Occipital lobe (tissue), 2 donors: ENCODE measurements around the gene TMC1. TPM values are rescaled to one million over a fixed set of nuclear protein-coding genes. Genes with fewer than 3 reads are reported as not detected.
"Not testable (repeated sequence)": the region's sequence is repeated elsewhere in the genome, so short reads cannot be mapped to it uniquely, and the experiment has no call there.

Experiments
- DNase-seq: peaks from one replicate; lab custom pipeline; 2025; lab: John Stamatoyannopoulos, UW
- total RNA-seq: library from RNA; depleted of rRNA; stranded (reverse); fragments of >200 nt; gene quantifications from one replicate; pipeline ENCODE4 v1.2.3, GENCODE V29; 2014

Gene TMC1
- total RNA-seq, 1 donor from 2014 or later, result 0.78 TPM

DNA sequence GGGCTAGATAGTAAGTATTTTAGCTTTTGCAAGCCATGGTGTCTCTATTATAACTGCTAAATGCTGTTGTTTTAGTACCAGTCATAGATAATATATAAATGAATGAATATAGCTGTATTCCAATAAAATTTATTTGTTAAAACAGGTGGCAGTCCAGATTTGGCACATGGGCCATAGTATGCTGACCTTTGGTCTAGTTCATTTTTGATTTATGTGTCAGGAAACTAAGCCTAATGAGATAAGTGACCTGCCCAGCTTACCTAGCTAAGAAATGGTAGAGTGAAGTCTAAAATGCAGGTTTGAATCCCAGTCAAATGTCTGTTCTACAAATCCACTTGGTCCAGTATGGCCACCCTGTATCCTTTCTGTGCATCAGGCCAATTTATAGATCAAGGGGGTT is 292.1 kb downstream of the TMC1 start:
- DNase-seq, result no peak

DNA sequence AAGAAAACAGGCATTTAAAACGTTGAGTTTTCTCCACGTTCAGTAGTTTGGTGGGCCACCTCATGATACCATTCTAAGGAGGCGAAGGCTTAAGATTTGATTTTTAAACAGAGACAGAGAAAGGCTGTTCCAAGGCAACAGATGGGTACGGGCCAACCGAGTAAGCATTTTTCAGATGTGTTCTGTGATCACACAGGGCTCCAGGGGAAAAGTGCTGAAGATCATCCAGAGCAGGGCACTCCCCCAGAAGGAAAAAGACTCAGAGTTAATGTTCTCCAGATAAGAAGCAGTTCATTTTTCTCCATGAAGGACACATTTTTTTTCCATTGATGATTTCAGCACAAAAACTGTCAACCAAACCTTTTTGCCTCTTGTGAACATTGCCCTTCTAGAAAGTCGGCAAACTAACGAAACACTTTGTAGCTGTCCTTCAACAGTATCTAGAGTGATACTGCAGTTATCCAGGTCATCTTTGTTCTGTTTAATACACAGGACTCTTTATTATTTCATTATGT is 292.7 kb downstream of the TMC1 start:
- DNase-seq, result no peak

DNA sequence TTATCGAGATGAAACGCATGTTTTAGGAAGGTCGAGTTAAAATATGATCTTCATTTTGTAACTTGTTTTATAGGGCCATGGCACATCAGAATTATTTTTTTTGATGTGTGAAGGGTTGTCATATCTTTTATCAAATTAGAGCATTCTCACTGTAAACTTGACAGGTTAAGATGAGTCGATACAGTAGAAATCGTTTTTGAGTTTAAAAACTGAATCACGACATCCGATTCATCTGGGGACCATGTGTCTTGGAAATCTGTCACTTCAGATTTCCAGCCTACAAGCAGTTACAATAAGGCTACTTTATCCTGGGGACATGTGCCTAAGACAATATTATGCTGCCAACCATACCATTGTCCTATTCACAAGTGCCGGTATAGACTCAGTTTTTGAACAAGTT is 295.3 kb downstream of the TMC1 start:
- no peak for DNase-seq

DNA sequence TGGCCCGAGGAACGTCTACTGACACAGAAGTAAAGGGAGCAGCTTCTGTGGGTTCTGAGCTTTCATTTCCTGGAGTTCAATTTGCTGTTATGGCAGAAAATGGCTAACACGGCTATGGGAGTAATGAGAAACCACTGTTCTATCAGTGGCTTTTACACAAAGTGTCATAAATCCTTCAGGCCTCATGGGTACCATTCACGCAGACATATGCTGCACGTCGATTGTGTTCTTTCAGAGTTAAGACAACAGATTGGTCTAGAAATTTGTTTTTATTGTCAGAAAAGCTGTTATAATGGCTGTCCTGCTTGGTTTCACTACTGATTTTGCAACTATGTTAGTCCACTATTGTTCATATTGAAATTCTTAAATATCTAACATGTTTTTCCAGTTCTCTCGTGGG is 296.0 kb downstream of the TMC1 start:
- no peak for DNase-seq

DNA sequence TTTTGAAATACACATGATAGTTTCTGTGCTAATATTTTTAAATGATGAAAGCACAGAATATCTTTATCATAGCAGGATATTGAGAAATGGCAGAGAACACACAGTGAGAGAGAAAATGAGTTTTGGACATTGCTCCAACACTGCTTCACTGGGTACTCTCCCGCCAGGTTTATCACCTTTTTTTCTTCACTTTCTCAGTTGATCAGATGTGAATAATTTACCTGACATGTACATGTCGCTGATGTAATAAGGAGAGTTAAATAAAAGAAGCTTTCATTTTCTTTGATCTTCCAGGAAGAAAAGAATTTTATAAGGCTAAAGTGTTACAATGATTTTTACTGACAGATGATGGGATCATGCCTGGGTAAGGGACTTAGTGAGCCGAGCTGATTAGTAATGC is 297.0 kb downstream of the TMC1 start:
- DNase-seq, result no peak

DNA sequence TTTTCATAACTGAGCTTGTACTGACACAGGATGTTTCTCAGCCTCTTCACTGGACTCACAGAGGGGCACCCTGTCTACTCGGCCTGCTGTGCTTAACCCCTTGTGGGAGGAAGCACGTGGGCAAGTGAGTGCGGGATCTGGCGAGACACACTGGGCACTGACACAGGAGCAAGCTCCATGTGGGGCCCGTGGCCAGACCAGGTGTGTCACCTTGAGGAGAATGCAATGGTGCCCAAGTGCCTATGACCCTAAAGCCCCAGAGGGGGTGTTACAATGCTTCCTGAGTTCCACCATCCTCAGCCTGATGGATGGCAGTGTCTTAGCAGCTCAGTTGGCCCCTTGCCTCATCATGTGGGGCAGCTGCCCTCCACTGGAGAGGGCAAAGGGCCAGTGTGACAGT is 302.6 kb downstream of the TMC1 start:
- no peak for DNase-seq

DNA sequence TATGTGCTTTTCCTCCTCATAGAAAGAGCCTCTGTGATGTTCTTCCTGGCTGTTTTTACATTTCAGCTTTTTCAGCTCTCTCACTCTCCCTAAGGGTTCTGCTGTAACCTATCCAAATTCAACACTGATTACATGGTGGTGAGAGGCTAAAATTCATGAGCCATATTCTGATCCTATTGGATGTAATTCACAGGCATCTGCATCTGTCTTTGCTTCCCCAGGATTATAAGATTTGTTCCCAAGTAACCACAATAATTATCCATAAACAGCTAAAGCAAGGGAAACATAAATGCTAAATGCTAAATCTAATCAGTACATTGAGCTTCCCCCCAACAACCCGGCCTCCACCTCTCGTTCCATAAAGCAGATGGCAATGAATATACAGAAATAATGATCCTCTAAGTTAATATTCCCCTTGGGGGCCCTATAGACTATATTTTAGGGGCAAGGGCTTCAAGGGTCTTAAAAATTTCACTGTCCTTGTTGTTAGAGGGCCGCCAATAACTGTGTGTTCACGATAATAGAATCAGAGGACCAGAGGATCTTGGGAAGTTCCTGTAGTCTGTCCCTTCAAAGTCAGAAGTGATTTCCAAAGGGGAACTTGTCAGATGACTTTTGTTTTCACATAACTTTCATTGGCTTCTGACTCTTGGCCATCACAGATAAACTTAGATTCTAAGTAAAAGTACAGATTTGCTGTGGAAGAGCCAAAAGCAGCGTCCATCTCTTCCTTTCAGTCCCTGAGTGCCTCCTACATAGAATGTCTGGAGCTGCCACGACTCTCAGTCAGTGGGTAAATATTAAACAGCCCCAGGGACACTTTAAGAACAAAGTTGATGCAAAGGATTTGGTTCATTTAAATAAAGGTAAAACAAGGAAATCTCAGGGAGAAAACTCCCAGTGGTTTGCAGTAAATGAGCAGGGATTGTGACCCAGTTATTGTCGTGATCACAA is 305.9 kb downstream of the TMC1 start:
- no peak for DNase-seq

DNA sequence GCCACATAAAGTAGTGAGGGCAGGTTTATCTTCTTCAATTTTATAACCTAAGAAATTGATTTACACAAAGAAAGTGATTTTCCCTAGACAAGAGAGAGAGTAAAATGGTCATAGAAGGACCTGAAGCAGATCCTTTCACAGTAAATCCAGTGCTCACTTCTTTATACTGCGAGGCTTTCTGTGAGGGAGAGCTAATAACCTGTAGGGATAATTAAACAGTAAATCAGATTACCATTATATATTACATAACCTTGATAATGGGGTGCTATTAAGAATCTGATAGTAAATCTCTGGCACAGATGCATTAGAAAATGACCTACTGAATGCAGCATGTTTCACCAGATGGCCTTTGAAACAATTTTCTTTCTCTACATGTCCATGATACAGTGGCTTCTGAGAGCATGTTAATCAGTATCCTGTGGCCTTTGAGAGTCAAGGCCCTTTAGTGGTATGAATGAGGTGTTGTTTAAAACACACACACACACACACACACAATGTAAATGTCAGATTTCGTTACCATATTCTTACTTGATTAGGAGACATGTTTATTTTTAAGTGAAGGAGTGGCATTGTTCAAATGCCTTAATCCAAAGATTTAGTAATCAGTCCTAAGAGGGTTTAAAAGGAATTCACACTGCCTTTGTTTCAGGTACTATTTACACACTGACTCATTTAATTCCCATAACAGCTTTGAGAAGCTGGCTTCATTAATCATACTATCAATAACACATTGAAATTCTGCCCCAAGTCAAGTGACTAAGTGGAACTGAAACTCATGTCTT is 306.7 kb downstream of the TMC1 start:
- no peak for DNase-seq

DNA sequence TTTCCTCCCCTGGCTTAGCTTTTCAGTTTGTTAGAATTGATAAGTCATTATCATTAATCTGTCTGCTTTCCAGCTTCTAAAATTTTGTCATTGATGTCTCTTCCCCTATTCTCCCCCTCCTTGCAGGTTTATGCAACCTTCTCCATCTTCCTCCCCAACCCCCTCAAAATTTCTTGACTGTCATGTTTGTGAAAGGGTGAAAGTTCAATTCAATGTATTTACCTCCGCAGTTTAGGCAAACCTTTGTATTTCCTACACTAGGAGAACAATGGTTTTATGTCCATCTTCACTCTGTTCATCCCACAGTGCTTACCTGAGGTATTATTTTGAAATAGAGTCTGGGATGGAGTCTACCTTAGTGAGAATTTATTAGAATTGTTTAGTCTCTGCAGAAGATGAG is 313.6 kb downstream of the TMC1 start:
- no peak for DNase-seq

DNA sequence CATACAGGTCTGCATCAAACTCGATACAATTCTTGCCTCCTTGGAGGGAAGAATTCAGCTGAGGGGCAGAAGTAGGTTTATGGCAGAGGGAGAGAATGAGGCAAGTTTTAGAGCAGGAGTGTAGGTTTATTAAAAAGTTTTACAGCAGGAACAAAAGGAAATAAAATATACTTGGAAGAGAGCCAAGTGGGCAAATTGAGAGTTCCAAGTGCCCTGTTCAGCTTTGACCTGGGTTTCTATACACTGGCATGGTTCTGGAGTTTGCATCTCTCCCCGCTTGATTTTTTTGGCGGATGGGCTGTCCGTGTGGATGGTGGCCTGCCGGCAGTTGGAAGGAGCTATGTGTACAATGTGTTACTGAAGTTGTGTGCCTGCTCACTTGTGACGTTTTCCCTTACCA is 315.4 kb downstream of the TMC1 start:
- DNase-seq, result no peak

DNA sequence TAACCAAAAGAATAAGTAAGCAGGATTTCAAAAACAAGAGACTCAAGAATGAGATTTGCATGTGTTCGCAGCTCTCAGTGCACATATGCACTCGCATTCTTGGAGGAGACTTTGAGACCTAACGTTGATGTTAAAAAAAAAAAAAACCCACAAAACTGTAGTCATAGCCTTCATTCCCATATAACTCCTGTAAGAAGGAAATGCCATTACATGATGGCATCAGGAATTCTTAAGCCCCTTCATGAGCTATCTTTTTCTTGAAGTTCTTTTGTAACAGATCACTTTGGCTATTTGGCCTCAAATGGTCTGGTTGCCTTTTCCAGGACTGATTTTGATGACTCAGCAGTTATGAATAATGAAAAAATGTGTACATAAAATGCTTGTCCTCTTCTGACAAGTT is 317.7 kb downstream of the TMC1 start:
- no peak for DNase-seq

DNA sequence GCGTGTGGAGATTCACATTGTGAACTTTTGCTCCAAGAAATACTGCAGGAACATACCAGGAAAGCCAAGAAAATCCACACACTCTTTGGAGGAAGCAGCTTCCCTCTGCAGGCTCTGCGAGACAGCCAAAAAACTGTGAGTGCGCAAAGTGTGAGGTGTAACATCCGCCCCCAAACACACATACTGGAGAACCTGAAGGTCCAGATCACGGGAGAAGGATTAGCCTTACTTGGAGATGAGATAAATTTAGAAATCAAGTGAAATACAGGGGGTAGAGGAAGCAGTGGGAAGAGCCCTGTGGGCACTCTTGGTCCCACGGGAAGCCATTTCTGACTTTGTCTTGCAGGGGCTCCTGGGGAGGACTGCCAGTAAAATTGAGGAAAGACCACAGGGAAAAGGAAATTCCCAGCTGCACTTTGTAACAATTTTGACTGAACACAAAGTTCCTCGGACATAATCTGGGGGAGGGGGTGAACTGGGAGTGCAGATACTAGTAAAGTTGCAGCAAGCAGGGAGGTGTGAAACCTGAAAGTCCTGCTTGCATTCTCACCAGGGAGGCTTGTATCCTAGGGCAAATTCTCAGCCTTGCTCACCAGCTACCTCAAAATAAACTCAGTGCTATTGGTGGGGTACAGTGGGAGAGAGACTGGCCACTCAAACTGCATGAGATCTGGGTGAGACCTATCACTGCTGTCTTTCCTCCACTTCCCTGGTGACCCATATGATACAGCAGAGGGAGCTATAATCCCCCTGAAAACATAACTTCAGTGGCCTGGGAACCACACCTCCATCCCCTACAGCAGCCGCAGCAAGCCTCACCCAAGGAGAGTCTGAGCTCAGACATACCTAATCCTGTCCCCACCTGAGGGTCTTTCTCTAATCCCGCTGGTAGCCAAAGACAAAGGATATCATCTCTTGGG is 322.4 kb downstream of the TMC1 start:
- no peak for DNase-seq

DNA sequence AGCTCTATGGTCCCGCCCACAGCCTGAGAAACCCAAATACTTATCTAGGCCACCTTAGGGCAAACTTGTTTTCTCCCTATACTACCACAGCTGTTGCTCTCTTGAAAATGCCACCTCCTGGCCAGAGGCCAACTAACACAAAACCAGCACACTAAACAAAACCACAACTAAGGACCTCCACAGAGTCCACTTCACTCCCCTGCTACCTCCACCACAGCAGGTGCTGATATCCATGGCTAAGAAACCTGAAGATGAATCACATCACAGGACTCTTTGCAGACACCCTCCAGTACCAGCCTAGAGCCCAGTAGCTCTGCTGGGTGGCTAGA is 323.0 kb downstream of the TMC1 start:
- no peak for DNase-seq

DNA sequence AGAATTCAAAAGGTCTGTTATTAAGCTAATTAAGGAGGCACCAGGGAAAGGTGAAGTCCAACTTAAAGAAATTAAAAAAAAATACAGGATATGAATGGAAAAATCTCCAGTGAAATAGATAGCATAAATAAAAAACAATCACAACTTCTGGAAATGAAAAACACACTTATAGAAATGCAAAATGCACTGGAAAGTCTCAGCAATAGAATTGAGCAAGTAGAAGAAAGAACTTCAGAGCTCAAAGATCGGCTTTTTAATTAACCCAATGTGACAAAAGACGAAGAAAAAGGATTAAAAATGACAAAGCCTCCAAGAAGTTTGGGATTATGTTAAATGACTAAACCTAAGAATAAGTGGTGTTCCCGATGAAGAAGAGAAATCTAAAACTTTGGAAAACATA is 323.6 kb downstream of the TMC1 start:
- not testable (repeated sequence) for DNase-seq

DNA sequence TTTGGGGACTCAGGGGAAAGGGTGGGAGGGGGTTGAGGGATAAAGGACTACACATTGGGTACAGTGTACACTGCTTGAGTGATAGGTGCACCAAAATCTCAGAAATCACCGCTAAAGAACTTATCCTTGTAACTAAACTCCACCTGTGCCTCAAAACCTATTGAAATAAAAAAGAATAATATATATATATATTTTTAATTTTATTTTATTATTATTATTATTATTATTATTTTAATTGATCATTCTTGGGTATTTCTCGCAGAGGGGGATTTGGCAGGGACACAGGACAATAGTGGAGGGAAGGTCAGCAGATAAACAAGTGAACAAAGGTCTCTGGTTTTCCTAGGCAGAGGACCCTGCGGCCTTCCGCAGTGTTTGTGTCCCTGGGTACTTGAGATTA is 328.8 kb downstream of the TMC1 start:
- DNase-seq, result not testable (repeated sequence)

DNA sequence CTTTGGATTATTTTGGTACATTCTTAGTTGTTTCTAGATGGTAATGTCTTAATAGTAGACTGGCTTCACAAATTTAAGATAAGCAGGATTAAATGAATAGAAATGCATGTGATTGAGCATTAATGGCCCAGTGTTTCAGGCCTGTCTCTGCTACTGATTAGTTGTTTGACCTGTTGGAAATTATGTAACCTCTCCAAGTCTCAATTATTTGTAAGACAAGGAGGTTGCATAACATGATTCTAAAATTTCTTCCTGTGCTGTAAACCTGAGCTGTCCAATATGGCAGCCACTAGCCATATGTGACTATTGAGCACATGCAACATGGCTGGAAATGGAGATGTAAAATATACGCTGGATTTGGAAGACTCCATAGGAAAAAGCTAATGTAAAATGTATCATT is 333.9 kb downstream of the TMC1 start:
- no peak for DNase-seq

DNA sequence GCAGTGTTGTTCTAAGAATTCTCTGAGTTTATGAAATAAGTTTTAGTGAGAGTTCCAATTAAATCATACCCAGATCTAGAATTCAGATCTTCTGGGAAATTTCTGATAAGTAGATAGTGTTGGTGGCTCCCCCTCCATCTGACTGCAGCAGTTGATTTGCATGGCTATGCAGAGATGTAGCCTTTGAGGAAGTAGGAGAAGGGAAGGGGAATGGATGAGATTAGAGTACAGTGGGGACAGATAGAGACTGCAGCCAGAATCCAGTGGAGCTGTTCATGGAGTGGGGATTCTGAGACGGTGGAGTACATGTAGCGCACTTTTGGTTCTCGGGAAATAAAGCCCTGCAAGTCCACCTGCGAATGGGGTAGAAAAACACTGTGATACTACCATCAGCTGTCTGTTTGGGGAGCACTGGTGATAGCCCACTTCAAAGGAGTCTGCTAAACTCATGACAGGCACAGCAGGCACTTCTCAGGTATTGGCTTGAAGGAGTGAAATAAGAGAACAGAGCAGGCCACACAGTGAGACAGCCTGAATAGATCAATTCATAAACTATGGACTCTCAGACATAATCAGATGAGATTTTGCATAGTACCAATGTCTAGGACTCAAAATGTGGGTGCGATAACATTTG is 334.6 kb downstream of the TMC1 start:
- no peak for DNase-seq

DNA sequence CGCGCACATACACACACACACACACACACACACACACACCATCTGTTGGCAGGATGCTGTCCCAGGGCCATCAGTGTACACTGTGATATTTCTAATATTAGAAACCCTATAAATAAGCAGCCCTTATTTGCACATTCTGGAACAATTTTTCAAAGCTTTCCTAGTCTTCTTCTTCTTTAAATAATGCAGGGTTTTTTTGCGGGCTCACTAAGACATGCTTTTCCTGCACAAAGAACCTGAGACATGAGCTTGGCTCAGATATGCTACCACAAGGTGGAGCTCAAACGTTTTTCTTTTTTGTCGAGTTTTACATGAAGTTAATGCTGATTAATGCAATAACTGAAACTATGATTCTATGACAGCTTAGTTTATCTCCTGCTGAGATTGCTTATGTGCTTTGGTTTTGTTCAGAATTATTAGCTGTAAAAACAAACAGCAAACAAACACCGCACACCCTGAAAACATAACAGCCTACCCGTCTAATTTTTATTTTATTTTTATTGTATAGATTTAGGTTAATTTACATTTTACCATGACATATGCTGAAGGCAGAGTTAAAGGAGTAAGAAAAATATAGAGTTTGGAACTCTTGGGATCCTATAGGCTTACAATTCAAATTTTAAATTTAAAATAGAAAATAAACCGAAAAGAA is 335.7 kb downstream of the TMC1 start:
- no peak for DNase-seq

DNA sequence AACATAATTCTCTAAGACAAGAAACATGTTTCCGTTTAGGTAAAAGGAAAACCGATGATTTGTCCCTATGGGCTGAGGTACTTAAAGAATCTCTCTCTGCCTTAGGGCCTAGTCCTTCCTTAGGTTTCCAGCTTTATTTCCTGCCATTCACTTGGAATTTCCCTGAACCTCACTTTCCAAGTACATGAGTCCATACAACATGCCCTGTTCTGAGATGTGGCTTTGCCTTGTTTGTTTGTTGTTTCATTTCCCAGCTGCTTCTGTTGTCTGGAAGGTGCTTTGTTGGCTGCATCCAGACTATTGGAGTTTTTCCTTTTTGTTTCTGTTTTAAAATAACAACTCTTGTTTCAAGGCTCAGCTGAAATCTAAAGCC is 336.2 kb downstream of the TMC1 start:
- DNase-seq, result no peak

DNA sequence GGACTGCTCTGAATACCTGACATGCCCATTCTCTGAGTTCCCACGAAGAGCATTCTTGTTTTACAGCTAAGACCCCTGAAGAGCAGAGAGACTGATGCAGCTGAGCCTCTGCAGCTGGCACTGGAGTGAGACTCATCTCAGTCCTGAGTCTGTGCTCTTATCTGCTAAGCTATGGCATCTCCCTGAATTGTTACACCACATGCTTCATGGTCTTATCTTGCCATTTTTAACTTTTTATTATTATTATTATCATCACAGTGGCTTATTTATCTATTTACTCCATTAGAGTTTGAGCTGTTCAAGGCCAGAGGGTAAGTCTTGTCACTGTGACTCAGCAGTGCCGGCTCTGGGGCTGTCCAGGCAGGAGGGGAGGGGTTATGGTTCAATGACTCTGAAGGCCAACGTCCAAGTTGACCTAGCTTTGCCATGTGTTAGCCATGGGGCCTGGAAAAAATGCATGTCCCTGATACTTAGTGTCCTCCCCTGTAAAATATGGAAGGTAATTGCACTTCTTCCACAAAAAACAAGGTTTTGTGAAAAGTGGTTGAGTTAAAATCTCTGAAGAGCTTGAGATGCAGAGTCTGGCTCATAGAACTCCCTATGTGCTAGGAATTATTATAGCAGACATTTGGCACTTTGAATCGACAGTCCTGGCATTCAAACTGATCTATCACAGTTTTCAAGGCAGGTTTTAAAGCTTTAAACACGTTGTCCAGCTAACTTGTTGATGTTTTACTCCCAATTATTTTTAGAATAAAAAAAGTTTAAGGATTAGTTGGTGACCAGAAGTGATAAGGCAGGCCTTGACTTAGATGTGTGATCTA is 336.9 kb downstream of the TMC1 start:
- DNase-seq, result no peak
